ENCODE measurements around the gene CEP295NL. TPM values are rescaled to one million over a fixed set of nuclear protein-coding genes. Genes with fewer than 3 reads are reported as not detected.

The CEP295NL gene
- total RNA-seq: 10 to 100 TPM in 3 of 7 donors, 1 to 10 TPM in 4; 5.7 to 19.3 (median 9.9) TPM
- 1 to 10 TPM in 1 of 3 donors, under 1 TPM in 2; 0.03 to 3.0 (median 0.09) TPM for polyA plus RNA-seq
- long read RNA-seq, donor 1: 0 reads
- long read RNA-seq, donor 2: 0 reads

GRCh38 chr17:78903101-78903779, at the start of gene CEP295NL:
TSS of gene CEP295NL (minus strand) at chr17:78903201. CDS start at chr17:78901828, 1,373 bp downstream.
- Histone ChIP-seq H3K4me3 (no peak within 1 kb of the TSS), H3K27me3 (replicated peaks in 1 of 7) (no peaks in the 10 kb centered on the region), H3K4me1 (peaks cover 0 to 64% (median 26%) of the 10 kb centered on the region in 6 donors), H3K27ac (peak within 1 kb of the TSS in 2 of 8 donors; percentile 28 to 51), H3K9me3 (no peaks in the 10 kb centered on the region), H3K36me3 (peaks cover 0 to 61% (median 4%) of the 10 kb centered on the region in 6 donors)
- TF ChIP-seq CTCF (IDR thresholded peaks at IDR 0.05 in 8 of 11, conservative IDR thresholded peaks at IDR 0.05 in 3 of 11): no peak
- TF ChIP-seq POLR2AphosphoS5 (IDR thresholded peaks at IDR 0.05): peak in 1 of 3 donors; percentile 43
- TF ChIP-seq POLR2A (IDR thresholded peaks at IDR 0.05): no peak
- DNase-seq: no peak
- intact Hi-C loops (cut with DNase I; ENCODE audit: low total_unique reads): no loop called here
- WGBS, 5 donors: 64 to 77% (median 73%) methylated on average over 15 to 17 of the region's 17 CpGs

GRCh38 chr17:78952706-78953105, 49.7 kb upstream of the CEP295NL start:
- peaks cover 0 to 6% (median 0%) of the 10 kb centered on the region in 7 donors for H3K27me3 ChIP-seq (replicated peaks in 1 of 7)
- H3K36me3 ChIP-seq: no peaks in the 10 kb centered on the region
- 87 to 95% (median 92%) methylated on average over 4 to 10 of the region's 10 CpGs for WGBS, 5 donors
- H3K4me3 ChIP-seq: no peak overlapping the region
- DNase-seq: no peak
- intact Hi-C loops (cut with DNase I; ENCODE audit: low total_unique reads): no loop called here
- H3K9me3 ChIP-seq: peaks cover 0 to 24% (median 17%) of the 10 kb centered on the region in 8 donors
- no peak overlapping the region for H3K27ac ChIP-seq
- H3K4me1 ChIP-seq: peaks cover 0 to 13% (median 6%) of the 10 kb centered on the region in 6 donors
- TF ChIP-seq POLR2A (IDR thresholded peaks at IDR 0.05): no peak
- TF ChIP-seq POLR2AphosphoS5 (IDR thresholded peaks at IDR 0.05): no peak
- no peak for TF ChIP-seq CTCF (IDR thresholded peaks at IDR 0.05 in 8 of 11, conservative IDR thresholded peaks at IDR 0.05 in 3 of 11)

GRCh38 chr17:78951967-78952551, 49.1 kb upstream of the CEP295NL start:
- TF ChIP-seq POLR2A (IDR thresholded peaks at IDR 0.05) (no peak), POLR2AphosphoS5 (IDR thresholded peaks at IDR 0.05) (no peak), CTCF (IDR thresholded peaks at IDR 0.05 in 8 of 11, conservative IDR thresholded peaks at IDR 0.05 in 3 of 11) (no peak)
- H3K4me1 ChIP-seq: peaks cover 2 to 20% (median 7%) of the 10 kb centered on the region in 6 donors
- H3K27me3 ChIP-seq (replicated peaks in 1 of 7): peaks cover 0 to 6% (median 0%) of the 10 kb centered on the region in 7 donors
- peak overlapping the region in 5 of 8 donors; percentile 0 to 31 (median 8) for H3K27ac ChIP-seq
- DNase-seq: no peak
- intact Hi-C loops (cut with DNase I; ENCODE audit: low total_unique reads): no loop called here
- no peaks in the 10 kb centered on the region for H3K36me3 ChIP-seq
- H3K4me3 ChIP-seq: no peak overlapping the region
- WGBS, 5 donors: 58 to 86% (median 71%) methylated on average over 11 to 12 of the region's 12 CpGs
- H3K9me3 ChIP-seq: peaks cover 0 to 24% (median 17%) of the 10 kb centered on the region in 8 donors

GRCh38 chr17:78950870-78951269, 47.9 kb upstream of the CEP295NL start:
- Histone ChIP-seq H3K36me3 (no peaks in the 10 kb centered on the region), H3K9me3 (peaks cover 0 to 24% (median 17%) of the 10 kb centered on the region in 8 donors), H3K27ac (no peak overlapping the region), H3K27me3 (replicated peaks in 1 of 7) (peaks cover 0 to 6% (median 0%) of the 10 kb centered on the region in 7 donors), H3K4me1 (peaks cover 6 to 28% (median 16%) of the 10 kb centered on the region in 6 donors), H3K4me3 (no peak overlapping the region)
- no peak for TF ChIP-seq POLR2AphosphoS5 (IDR thresholded peaks at IDR 0.05)
- TF ChIP-seq CTCF (IDR thresholded peaks at IDR 0.05 in 8 of 11, conservative IDR thresholded peaks at IDR 0.05 in 3 of 11): no peak
- TF ChIP-seq POLR2A (IDR thresholded peaks at IDR 0.05): no peak
- WGBS, 5 donors: 83 to 94% (median 88%) methylated on average over 2 of the region's 2 CpGs
- intact Hi-C loops (cut with DNase I; ENCODE audit: low total_unique reads): no loop called here
- no peak for DNase-seq

All from spleen (tissue), 13 donors.